GM12875 (cell line): Measurements from ENCODE around the gene ATP11A.
"Not testable (repeated sequence)": the region's sequence is repeated elsewhere in the genome, so short reads cannot be mapped to it uniquely, and the experiment has no call there.

ENCODE experiments used
- H3K4me3 ChIP-seq: one replicate; pipeline ENCODE4 v1.5.1; 2011; ENCODE audit warnings: low read depth, low read length, control low read depth
- CTCF ChIP-seq: IDR thresholded peaks from 2 replicates; pipeline ENCODE4 v1.5.1; 2011; ENCODE audit warnings: low read depth, mild to moderate bottlenecking, control low read depth, inconsistent platforms, low read length, moderate library complexity, borderline replicate concordance; ENCODE audit not compliant: insufficient read depth

The ATP11A gene

DNA sequence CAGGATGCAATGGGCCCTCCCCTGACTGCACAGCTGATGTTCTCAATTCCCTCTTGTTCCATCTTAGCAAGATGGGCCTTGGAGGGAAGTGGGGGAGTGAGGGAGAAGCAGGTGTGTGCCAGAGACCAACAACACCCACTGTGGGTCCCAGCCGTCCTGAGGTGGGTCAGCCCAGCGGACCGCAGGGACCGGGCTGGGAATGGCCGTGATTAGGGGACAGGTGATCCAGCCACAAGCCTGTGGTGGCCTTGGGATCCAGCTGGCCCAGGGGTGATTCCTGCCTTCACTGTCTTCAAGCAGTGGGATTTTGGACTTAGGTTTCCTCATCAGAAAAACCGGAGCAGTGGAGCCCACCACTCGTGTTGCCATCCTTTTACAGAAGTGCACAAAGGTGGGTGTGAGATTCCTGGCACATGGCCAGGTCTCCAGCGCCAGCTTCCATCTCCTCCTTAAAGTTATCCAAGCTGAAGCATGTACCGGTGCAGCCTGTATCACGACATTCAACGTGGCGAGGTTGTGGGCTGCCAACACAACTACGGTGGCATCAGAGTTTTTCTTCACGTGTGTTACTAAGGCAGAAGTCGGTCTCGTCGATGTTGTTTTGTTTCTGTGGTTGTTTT, 9.0 kb upstream of the ATP11A start:
- H3K4me3 ChIP-seq, result no peak overlapping the region
- no peak for TF ChIP-seq CTCF

DNA sequence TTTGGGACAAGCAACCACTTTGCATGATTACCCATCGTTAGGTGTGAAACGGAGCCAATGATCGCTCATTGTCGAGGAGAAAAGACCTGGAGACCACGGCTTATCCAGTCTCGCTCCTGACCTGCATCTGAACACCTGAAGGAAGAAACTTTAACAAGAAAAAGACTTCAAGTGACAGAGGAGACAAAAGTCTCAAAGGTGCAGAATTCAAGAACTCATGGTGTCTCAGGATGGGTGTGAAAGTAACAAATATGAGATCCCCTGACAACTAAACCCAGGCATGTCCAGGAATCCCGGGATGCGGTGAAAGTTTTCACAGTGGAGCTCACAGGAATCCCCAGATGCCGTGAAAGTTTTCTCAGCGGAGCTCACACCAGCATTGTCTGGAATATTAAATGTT, 6.3 kb upstream of the ATP11A start:
- TF ChIP-seq CTCF, result no peak

GRCh38 chr13:112684071-112684845, 5.6 kb upstream of the ATP11A start:
- H3K4me3 ChIP-seq, result no peak overlapping the region
- TF ChIP-seq CTCF, result no peak

More for the DNA sequence above, 6.3 kb upstream of the ATP11A start:
- H3K4me3 ChIP-seq, result no peak overlapping the region

DNA sequence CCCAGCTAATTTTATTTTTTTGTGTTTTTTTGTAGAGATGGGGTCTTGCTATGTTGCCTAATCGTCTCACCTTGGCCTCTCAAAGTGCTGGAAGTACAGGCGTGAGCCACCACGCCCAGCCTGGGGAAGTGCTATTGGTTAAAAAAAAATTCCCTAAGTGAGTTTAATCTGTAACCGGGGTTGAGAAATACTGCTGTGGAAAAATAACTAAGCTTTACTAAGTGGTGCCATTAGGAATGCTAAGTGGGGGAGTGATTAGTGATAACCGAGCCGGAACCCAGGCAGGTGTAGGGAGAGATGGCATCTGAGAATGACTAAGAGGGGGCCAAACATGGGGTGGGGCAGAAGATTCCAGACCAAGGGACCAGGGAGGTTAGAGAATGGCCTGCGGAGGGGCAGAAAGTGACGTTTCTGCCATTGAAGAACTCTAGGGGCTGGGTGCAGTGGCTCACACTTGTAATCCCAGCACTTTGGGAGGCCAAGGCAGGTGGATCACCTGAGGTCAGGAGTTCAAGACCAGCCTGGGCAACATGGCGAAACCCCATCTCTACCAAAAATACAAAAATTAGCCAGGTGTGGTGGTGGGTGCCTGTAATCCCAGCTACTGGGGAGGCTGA, 4.5 kb upstream of the ATP11A start:
- H3K4me3 ChIP-seq, result not testable (repeated sequence)

DNA sequence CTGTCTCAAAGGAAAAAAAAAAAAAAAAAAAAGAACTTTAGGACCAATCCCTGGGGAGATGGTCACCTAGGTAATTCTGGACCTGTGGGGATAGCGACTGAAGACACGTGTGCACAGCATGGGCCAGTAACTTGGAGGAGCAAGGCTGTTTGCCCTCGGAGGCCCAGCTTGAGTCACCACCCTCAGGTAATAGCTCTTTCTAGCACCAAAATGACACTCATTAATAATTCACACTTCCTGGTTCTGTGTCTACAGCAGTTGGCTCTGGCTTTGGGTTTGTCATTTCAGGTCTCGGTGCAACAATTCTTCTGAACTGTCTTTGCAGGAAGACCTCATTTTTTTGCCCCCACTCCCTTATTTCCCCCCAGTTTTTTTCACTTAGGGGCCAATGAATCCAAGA, 3.9 kb upstream of the ATP11A start:
- H3K4me3 ChIP-seq, result no peak overlapping the region
- TF ChIP-seq CTCF, result no peak

- H3K4me3 ChIP-seq, result no peak overlapping the region
- no peak for TF ChIP-seq CTCF
Observed at GRCh38 chr13:112686364-112686763, 3.5 kb upstream of the ATP11A start.

GRCh38 chr13:112686987-112687386, 2.9 kb upstream of the ATP11A start:
- no peak overlapping the region for H3K4me3 ChIP-seq
- no peak for TF ChIP-seq CTCF
